Calu3 (cell line): ENCODE results near the gene MRTFA. TPM values are rescaled to one million over a fixed set of nuclear protein-coding genes. Genes with fewer than 3 reads are reported as not detected.
"Not testable (repeated sequence)": the region's sequence is repeated elsewhere in the genome, so short reads cannot be mapped to it uniquely, and the experiment has no call there.

Experiments
- BruUV-seq: library from RNA; stranded (reverse); fragments of 400-500 nt; replicated peaks from 2 replicates; lab custom pipeline; 2021; lab: Mats Ljungman, UMichigan
- CTCF ChIA-PET: fragments of 300-600 bp; sonication (Branson Sonifier 250); formaldehyde crosslinking; loops from one replicate; lab custom pipeline; 2022; ENCODE audit warnings: antibody characterized with exemption; lab: Charles Lee
- DNase-seq: peaks from one replicate; pipeline ENCODE4 v3.0.0; 2022
- H3K27ac Mint-ChIP-seq: one replicate; pipeline ENCODE4 v1.8.0; 2022; ENCODE audit warnings: mixed read lengths; ENCODE audit not compliant: unreplicated experiment
- H3K27me3 Mint-ChIP-seq: one replicate; pipeline ENCODE4 v1.8.0; 2022; ENCODE audit warnings: mixed read lengths; ENCODE audit not compliant: unreplicated experiment
- H3K36me3 Mint-ChIP-seq: one replicate; pipeline ENCODE4 v1.8.0; 2022; ENCODE audit warnings: mild to moderate bottlenecking, moderate library complexity, mixed read lengths; ENCODE audit not compliant: insufficient read depth, unreplicated experiment
- H3K4me1 Mint-ChIP-seq: one replicate; pipeline ENCODE4 v1.8.0; 2022; ENCODE audit warnings: mild to moderate bottlenecking, low read depth, mixed read lengths; ENCODE audit not compliant: unreplicated experiment
- H3K4me3 Mint-ChIP-seq: one replicate; pipeline ENCODE4 v1.8.0; 2022; ENCODE audit warnings: mild to moderate bottlenecking, low read depth, moderate library complexity, mixed read lengths; ENCODE audit not compliant: unreplicated experiment
- H3K9me3 Mint-ChIP-seq: one replicate; pipeline ENCODE4 v1.8.0; 2022; ENCODE audit warnings: low read depth, mixed read lengths; ENCODE audit not compliant: unreplicated experiment
- intact Hi-C: fragments of 100-400 bp; cut with micrococcal nuclease; formaldehyde crosslinking; loops from one replicate; pipeline ENCODE4 v1.10.0; 2022; ENCODE audit not compliant: unreplicated experiment
- total RNA-seq: library from RNA; stranded (reverse); gene quantifications from 2 replicates; pipeline ENCODE4 v1.2.3, GENCODE V29; 2022
- TF ChIP-seq, protein P1 (sequence below): fragments of 200-600 bp; IDR thresholded peaks from one replicate; pipeline ENCODE4 v1.8.0; 2022; ENCODE audit warnings: antibody characterized with exemption; ENCODE audit not compliant: unreplicated experiment

MRTFA gene
- total RNA-seq, 1 experiment from 2014 or later = 54.1 TPM

GRCh38 chr22:40510631-40511364, 125.7 kb downstream of the MRTFA start:
- Mint-ChIP-seq H3K4me1 (peaks cover 52% of the 10 kb centered on the region), H3K9me3 (no peaks in the 10 kb centered on the region), H3K4me3 (no peak overlapping the region), H3K36me3 (peaks cover 8% of the 10 kb centered on the region), H3K27me3 (no peaks in the 10 kb centered on the region), H3K27ac (peak overlapping the region; percentile 8)
- no peak for DNase-seq
- TF ChIP-seq, protein P1, sequence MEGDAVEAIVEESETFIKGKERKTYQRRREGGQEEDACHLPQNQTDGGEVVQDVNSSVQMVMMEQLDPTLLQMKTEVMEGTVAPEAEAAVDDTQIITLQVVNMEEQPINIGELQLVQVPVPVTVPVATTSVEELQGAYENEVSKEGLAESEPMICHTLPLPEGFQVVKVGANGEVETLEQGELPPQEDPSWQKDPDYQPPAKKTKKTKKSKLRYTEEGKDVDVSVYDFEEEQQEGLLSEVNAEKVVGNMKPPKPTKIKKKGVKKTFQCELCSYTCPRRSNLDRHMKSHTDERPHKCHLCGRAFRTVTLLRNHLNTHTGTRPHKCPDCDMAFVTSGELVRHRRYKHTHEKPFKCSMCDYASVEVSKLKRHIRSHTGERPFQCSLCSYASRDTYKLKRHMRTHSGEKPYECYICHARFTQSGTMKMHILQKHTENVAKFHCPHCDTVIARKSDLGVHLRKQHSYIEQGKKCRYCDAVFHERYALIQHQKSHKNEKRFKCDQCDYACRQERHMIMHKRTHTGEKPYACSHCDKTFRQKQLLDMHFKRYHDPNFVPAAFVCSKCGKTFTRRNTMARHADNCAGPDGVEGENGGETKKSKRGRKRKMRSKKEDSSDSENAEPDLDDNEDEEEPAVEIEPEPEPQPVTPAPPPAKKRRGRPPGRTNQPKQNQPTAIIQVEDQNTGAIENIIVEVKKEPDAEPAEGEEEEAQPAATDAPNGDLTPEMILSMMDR = no peak
- BruUV-seq = no TSS peak
- intact Hi-C loops = no loop called here
- CTCF ChIA-PET = no interaction called here

DNA sequence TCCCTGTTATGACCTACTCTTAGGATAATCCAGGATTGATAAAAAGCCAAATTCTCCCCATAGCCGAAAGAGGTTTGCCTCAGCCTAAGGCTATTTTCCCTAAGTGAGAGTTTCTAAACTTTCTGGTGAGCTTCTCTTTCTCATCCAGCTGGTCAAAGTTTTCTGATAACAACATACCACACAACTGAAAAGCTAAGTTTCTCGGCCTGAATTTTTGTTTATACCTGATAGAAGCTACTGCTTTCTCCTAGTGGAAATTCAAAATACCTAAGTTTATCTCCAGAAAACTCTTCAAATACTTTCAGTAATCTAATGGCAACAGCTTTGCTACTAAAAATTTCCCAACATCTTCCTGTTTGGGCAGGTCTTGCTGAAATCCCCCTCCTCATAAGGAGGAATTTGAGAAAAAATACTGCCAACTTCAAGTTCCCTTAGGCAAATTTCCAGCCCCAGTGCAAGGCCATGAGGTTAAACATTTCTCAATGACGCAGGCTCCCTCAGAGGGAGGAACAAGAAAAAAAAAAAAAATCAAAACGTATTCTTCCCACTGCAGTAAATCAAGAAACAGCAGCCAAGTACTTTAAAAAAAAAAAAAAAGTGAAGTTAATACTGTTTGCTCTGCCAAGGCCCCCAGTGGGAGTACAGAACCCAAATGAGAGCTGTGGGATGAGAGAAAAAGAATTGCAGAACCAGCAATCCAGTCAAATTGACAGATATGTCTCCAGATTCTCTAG, 127.0 kb downstream of the MRTFA start:
- Mint-ChIP-seq H3K4me1 (peaks cover 52% of the 10 kb centered on the region), H3K36me3 (peaks cover 6% of the 10 kb centered on the region), H3K27ac (peak overlapping the region; percentile 8), H3K27me3 (no peaks in the 10 kb centered on the region), H3K9me3 (no peaks in the 10 kb centered on the region), H3K4me3 (peak overlapping the region; percentile 42)
- CTCF ChIA-PET = interaction anchor here (0.6 to 1.7 kb wide), 4 partner anchors 17 to 917 kb away, joined by 3 to 6 read pairs (median 4); no protein-coding TSS in a partner anchor
- TF ChIP-seq, protein P1 = no peak
- intact Hi-C loops = no loop called here
- BruUV-seq = TSS peak; percentile 54
- peak; percentile 61 for DNase-seq

DNA sequence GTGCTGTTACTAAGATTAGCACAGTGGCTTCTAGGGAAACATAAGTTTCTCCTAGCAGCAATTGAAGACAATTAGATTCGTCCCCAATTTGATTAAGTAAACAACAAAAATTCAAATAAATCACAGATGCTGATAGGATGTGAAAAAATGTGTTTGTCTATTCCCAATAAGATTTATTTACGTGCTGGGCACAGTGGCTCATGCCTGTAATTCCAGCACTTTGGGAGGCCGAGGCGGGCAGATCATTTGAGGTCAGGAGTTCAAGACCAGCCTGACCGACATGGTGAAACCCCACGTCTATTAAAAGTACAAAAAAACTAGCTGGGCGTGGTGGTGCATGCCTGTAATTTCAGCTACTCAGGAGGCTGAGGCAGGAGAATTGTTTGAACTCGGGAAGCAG, 128.5 kb downstream of the MRTFA start:
- H3K36me3 Mint-ChIP-seq, BruUV-seq, H3K27me3 Mint-ChIP-seq, H3K4me3 Mint-ChIP-seq, H3K9me3 Mint-ChIP-seq, intact Hi-C loops: not testable (repeated sequence)
- H3K27ac Mint-ChIP-seq = peak overlapping the region; percentile 8
- CTCF ChIA-PET = interaction anchor here (0.6 kb wide), 1 partner anchor 139 kb away, joined by 4 read pairs; no protein-coding TSS in a partner anchor
- DNase-seq = peak; percentile 23
- peaks cover 56% of the 10 kb centered on the region for H3K4me1 Mint-ChIP-seq

GRCh38 chr22:40507491-40507890, 129.0 kb downstream of the MRTFA start:
- H3K9me3 Mint-ChIP-seq = peaks cover 3% of the 10 kb centered on the region

More at GRCh38 chr22:40507491-40507890, 129.0 kb downstream of the MRTFA start:
- peak overlapping the region; percentile 8 for H3K27ac Mint-ChIP-seq
- H3K4me1 Mint-ChIP-seq = peaks cover 61% of the 10 kb centered on the region
- peaks cover 6% of the 10 kb centered on the region for H3K36me3 Mint-ChIP-seq
- intact Hi-C loops = no loop called here
- H3K27me3 Mint-ChIP-seq = no peaks in the 10 kb centered on the region
- no TSS peak for BruUV-seq
- no peak for DNase-seq
- H3K4me3 Mint-ChIP-seq = no peak overlapping the region
- TF ChIP-seq, protein P1 = no peak
- CTCF ChIA-PET = interaction anchor here (1.1 kb wide), 1 partner anchor 20 kb away, joined by 3 read pairs; no protein-coding TSS in a partner anchor
